DMS 273 treated with DMSO at 0.1 percent for 48 hours (cell line): ENCODE measurements around the gene PCLAF.
"Not testable (repeated sequence)": the region's sequence is repeated elsewhere in the genome, so short reads cannot be mapped to it uniquely, and the experiment has no call there.

ENCODE experiments used
- DNase-seq: peaks from one replicate; lab custom pipeline; 2025; lab: John Stamatoyannopoulos, UW

Gene PCLAF

GRCh38 chr15:64361259-64361658 lies 20.0 kb downstream of the PCLAF start:
- no peak for DNase-seq

- no peak for DNase-seq
These were observed 24.6 kb downstream of the PCLAF start for GRCh38 chr15:64356710-64357040.

GRCh38 chr15:64355944-64356709 lies 25.1 kb downstream of the PCLAF start, which contains the start of gene CSNK1G1:
Gene CSNK1G1 (minus strand): TSS chr15:64356173. CDS start chr15:64300499, 55,674 bp downstream.
- DNase-seq = peak; percentile 94

- no peak for DNase-seq
These were observed 25.8 kb downstream of the PCLAF start for GRCh38 chr15:64355348-64355943.

GRCh38 chr15:64354688-64355344 lies 26.4 kb downstream of the PCLAF start:
- DNase-seq = no peak

GRCh38 chr15:64351265-64351664 lies 30.0 kb downstream of the PCLAF start:
- no peak for DNase-seq

GRCh38 chr15:64349375-64349774 lies 31.9 kb downstream of the PCLAF start:
- DNase-seq = no peak

GRCh38 chr15:64348455-64348854 lies 32.8 kb downstream of the PCLAF start:
- no peak for DNase-seq

GRCh38 chr15:64346242-64346641 lies 35.0 kb downstream of the PCLAF start:
- not testable (repeated sequence) for DNase-seq

GRCh38 chr15:64344651-64345294 lies 36.5 kb downstream of the PCLAF start:
- DNase-seq = no peak

- DNase-seq = no peak
These were observed 37.4 kb downstream of the PCLAF start for GRCh38 chr15:64343841-64344240.

GRCh38 chr15:64343222-64343621 lies 38.0 kb downstream of the PCLAF start:
- DNase-seq = no peak

GRCh38 chr15:64341961-64342360 lies 39.3 kb downstream of the PCLAF start:
- no peak for DNase-seq

- DNase-seq = no peak
These were observed 40.9 kb downstream of the PCLAF start for GRCh38 chr15:64340355-64340754.

- DNase-seq = no peak
These were observed 43.5 kb downstream of the PCLAF start for GRCh38 chr15:64337761-64338160.

- no peak for DNase-seq
These were observed 47.0 kb downstream of the PCLAF start for GRCh38 chr15:64333986-64334929.

GRCh38 chr15:64333516-64333915 lies 47.7 kb downstream of the PCLAF start:
- DNase-seq = no peak

GRCh38 chr15:64331668-64332067 lies 49.6 kb downstream of the PCLAF start:
- DNase-seq = not testable (repeated sequence)

- not testable (repeated sequence) for DNase-seq
These were observed 54.3 kb downstream of the PCLAF start for GRCh38 chr15:64326975-64327374.

- DNase-seq = not testable (repeated sequence)
These were observed 54.8 kb downstream of the PCLAF start for GRCh38 chr15:64326458-64326857.

GRCh38 chr15:64324165-64324877 lies 56.9 kb downstream of the PCLAF start:
- no peak for DNase-seq
